Suppressor macrophage (primary cell): ENCODE data around the gene STAMBP.
A peak's percentile ranks its signal among the peaks of the same experiment; 100 is the strongest.
"Not testable (repeated sequence)": the region's sequence is repeated elsewhere in the genome, so short reads cannot be mapped to it uniquely, and the experiment has no call there.

Experiments
- DNase-seq, 4 experiments: peaks; one replicate each; pipeline ENCODE4 v3.0.0-alpha.2; 2020 to 2022

The STAMBP gene

GRCh38 chr2:73837847-73838585 lies 9.3 kb downstream of the STAMBP start:
- peak; percentile 58 to 82 (median 75) for DNase-seq

- DNase-seq, result no peak
Measured at GRCh38 chr2:73838889-73839534, 10.3 kb downstream of the STAMBP start.

- no peak for DNase-seq
Measured at GRCh38 chr2:73839653-73840411, 11.1 kb downstream of the STAMBP start.

- DNase-seq, result no peak
Measured at GRCh38 chr2:73841912-73842738, 13.4 kb downstream of the STAMBP start.

GRCh38 chr2:73842739-73843019 lies 13.9 kb downstream of the STAMBP start:
- no peak for DNase-seq

GRCh38 chr2:73844087-73844486 lies 15.3 kb downstream of the STAMBP start:
- no peak for DNase-seq

- DNase-seq, result no peak
Measured at GRCh38 chr2:73850009-73850408, 21.2 kb downstream of the STAMBP start.

- no peak for DNase-seq
Measured at GRCh38 chr2:73851274-73851673, 22.5 kb downstream of the STAMBP start.

- DNase-seq, result peak in 2 of 4 experiments; percentile 24 to 40
Measured at GRCh38 chr2:73852020-73852419, 23.3 kb downstream of the STAMBP start.

- DNase-seq, result no peak
Measured at GRCh38 chr2:73855526-73855925, 26.8 kb downstream of the STAMBP start.

- no peak for DNase-seq
Measured at GRCh38 chr2:73856214-73856613, 27.5 kb downstream of the STAMBP start.

GRCh38 chr2:73859721-73860586 lies 31.2 kb downstream of the STAMBP start:
- peak in 2 of 4 experiments; percentile 33 to 48 for DNase-seq

- no peak for DNase-seq
Measured at GRCh38 chr2:73862987-73863386, 34.2 kb downstream of the STAMBP start.

- no peak for DNase-seq
Measured at GRCh38 chr2:73868204-73868978, 39.6 kb downstream of the STAMBP start.

GRCh38 chr2:73870084-73870483 lies 41.3 kb downstream of the STAMBP start:
- DNase-seq, result no peak

GRCh38 chr2:73877071-73877802 lies 48.5 kb downstream of the STAMBP start:
- DNase-seq, result peak; percentile 45 to 83 (median 68)

- DNase-seq, result not testable (repeated sequence)
Measured at GRCh38 chr2:73877984-73878383, 49.2 kb downstream of the STAMBP start.

GRCh38 chr2:73885406-73885805 lies 56.6 kb downstream of the STAMBP start:
- DNase-seq, result no peak

GRCh38 chr2:73886357-73886756 lies 57.6 kb downstream of the STAMBP start:
- DNase-seq, result no peak
